Amniotic stem cell (primary cell): ENCODE data around the gene FXYD3.
A peak's percentile ranks its signal among the peaks of the same experiment; 100 is the strongest.
"Not testable (repeated sequence)": the region's sequence is repeated elsewhere in the genome, so short reads cannot be mapped to it uniquely, and the experiment has no call there.

ENCODE experiments used
- DNase-seq: peaks from one replicate; lab custom pipeline; 2025; lab: John Stamatoyannopoulos, UW

FXYD3 gene

GRCh38 chr19:35124098-35125060, 8.8 kb downstream of the FXYD3 start:
- DNase-seq = peak; percentile 88

GRCh38 chr19:35125270-35125717, 9.7 kb downstream of the FXYD3 start:
- DNase-seq = no peak

GRCh38 chr19:35125749-35126623, 10.4 kb downstream of the FXYD3 start:
- no peak for DNase-seq

GRCh38 chr19:35126624-35126959, 11.0 kb downstream of the FXYD3 start:
- no peak for DNase-seq

- no peak for DNase-seq
Observed at GRCh38 chr19:35127871-35128270, 12.2 kb downstream of the FXYD3 start.

GRCh38 chr19:35128398-35129057, 12.9 kb downstream of the FXYD3 start:
- DNase-seq = no peak

GRCh38 chr19:35129724-35130274, 14.2 kb downstream of the FXYD3 start:
- not testable (repeated sequence) for DNase-seq

GRCh38 chr19:35130761-35131720, 15.4 kb downstream of the FXYD3 start:
- DNase-seq = no peak

- no peak for DNase-seq
Observed at GRCh38 chr19:35132254-35132653, 16.6 kb downstream of the FXYD3 start.

- no peak for DNase-seq
Observed at GRCh38 chr19:35133826-35134225, 18.2 kb downstream of the FXYD3 start.

GRCh38 chr19:35134601-35135242, 19.1 kb downstream of the FXYD3 start, which contains the start of gene LGI4:
LGI4 (minus strand) TSS chr19:35135059; CDS start chr19:35134680, 379 bp downstream.
- DNase-seq = no peak

GRCh38 chr19:35135389-35135909, 19.8 kb downstream of the FXYD3 start:
- peak; percentile 23 for DNase-seq

GRCh38 chr19:35136231-35136630, 20.6 kb downstream of the FXYD3 start:
- no peak for DNase-seq

GRCh38 chr19:35136977-35137702, 21.5 kb downstream of the FXYD3 start:
- no peak for DNase-seq

- DNase-seq = no peak
Observed at GRCh38 chr19:35138305-35138892, 22.8 kb downstream of the FXYD3 start, which contains the start of gene FXYD1. FXYD1 (plus strand) TSS chr19:35138824; CDS start chr19:35140080, 1,256 bp downstream.

- DNase-seq = no peak
Observed at GRCh38 chr19:35140207-35140961, 24.8 kb downstream of the FXYD3 start.

GRCh38 chr19:35140962-35141836, 25.6 kb downstream of the FXYD3 start:
- peak; percentile 72 for DNase-seq
